Measurements from ENCODE around the gene PCSK5.

The PCSK5 gene

GRCh38 chr9:76092572-76092971 is 202.1 kb downstream of the PCSK5 start:
- no peak for DNase-seq

GRCh38 chr9:76095585-76095984 is 205.1 kb downstream of the PCSK5 start:
- DNase-seq = no peak

- no peak for DNase-seq
These were observed 209.0 kb downstream of the PCSK5 start for GRCh38 chr9:76099516-76099915.

- DNase-seq = no peak
These were observed 210.6 kb downstream of the PCSK5 start for GRCh38 chr9:76101075-76101474.

GRCh38 chr9:76101491-76101890 is 211.0 kb downstream of the PCSK5 start:
- DNase-seq = no peak

GRCh38 chr9:76101947-76102346 is 211.5 kb downstream of the PCSK5 start:
- DNase-seq = no peak

- no peak for DNase-seq
These were observed 213.2 kb downstream of the PCSK5 start for GRCh38 chr9:76103531-76104315.

GRCh38 chr9:76107482-76107881 is 217.0 kb downstream of the PCSK5 start:
- no peak for DNase-seq

GRCh38 chr9:76109953-76110352 is 219.5 kb downstream of the PCSK5 start:
- DNase-seq = no peak

GRCh38 chr9:76112151-76112550 is 221.7 kb downstream of the PCSK5 start:
- no peak for DNase-seq

- no peak for DNase-seq
These were observed 223.7 kb downstream of the PCSK5 start for GRCh38 chr9:76114144-76114543.

GRCh38 chr9:76115396-76115795 is 224.9 kb downstream of the PCSK5 start:
- DNase-seq = no peak

GRCh38 chr9:76115982-76116646 is 225.6 kb downstream of the PCSK5 start:
- no peak for DNase-seq

- DNase-seq = no peak
These were observed 226.4 kb downstream of the PCSK5 start for GRCh38 chr9:76116913-76117312.

- DNase-seq = no peak
These were observed 237.2 kb downstream of the PCSK5 start for GRCh38 chr9:76127637-76128036.

- DNase-seq = no peak
These were observed 245.4 kb downstream of the PCSK5 start for GRCh38 chr9:76135902-76136301.

GRCh38 chr9:76136986-76137385 is 246.5 kb downstream of the PCSK5 start:
- DNase-seq = peak; percentile 85

GRCh38 chr9:76137931-76138330 is 247.5 kb downstream of the PCSK5 start:
- DNase-seq = no peak

- DNase-seq = no peak
These were observed 247.9 kb downstream of the PCSK5 start for GRCh38 chr9:76138360-76138759.

GRCh38 chr9:76143834-76144233 is 253.4 kb downstream of the PCSK5 start:
- DNase-seq = peak; percentile 80

GRCh38 chr9:76150013-76150412 is 259.5 kb downstream of the PCSK5 start:
- no peak for DNase-seq

- DNase-seq = no peak
These were observed 260.8 kb downstream of the PCSK5 start for GRCh38 chr9:76151267-76151666.

- no peak for DNase-seq
These were observed 262.9 kb downstream of the PCSK5 start for GRCh38 chr9:76153339-76153738.

- no peak for DNase-seq
These were observed 263.6 kb downstream of the PCSK5 start for GRCh38 chr9:76153902-76154629.
